Activated CD8-positive, alpha-beta memory T cell treated with anti-CD3 and anti-CD28 coated beads for 4 hours (primary cell): ENCODE measurements around the gene MAST3.

Source experiments
- DNase-seq, 2 donors: peaks; one replicate each; pipeline ENCODE4 v3.0.0-alpha.2; 2020; ENCODE audit warnings: low read depth in 2 of 2

Gene MAST3

GRCh38 chr19:18112989-18113478 lies 15.5 kb downstream of the MAST3 start:
- peak; percentile 58 to 65 for DNase-seq

- DNase-seq: no peak
These were observed 16.2 kb downstream of the MAST3 start for GRCh38 chr19:18113827-18114226.

- no peak for DNase-seq
These were observed 16.9 kb downstream of the MAST3 start for GRCh38 chr19:18114483-18114882.

- no peak for DNase-seq
These were observed 19.8 kb downstream of the MAST3 start for GRCh38 chr19:18117364-18117691.

- DNase-seq: peak; percentile 87 to 93
These were observed 20.3 kb downstream of the MAST3 start for GRCh38 chr19:18117692-18118378.

GRCh38 chr19:18118420-18119012 lies 20.9 kb downstream of the MAST3 start:
- no peak for DNase-seq

- no peak for DNase-seq
These were observed 21.6 kb downstream of the MAST3 start for GRCh38 chr19:18119013-18119716.

- DNase-seq: peak in 1 of 2 donors; percentile 53
These were observed 22.1 kb downstream of the MAST3 start for GRCh38 chr19:18119717-18120105.

- no peak for DNase-seq
These were observed 22.5 kb downstream of the MAST3 start for GRCh38 chr19:18120127-18120526.

GRCh38 chr19:18121166-18121565 lies 23.6 kb downstream of the MAST3 start:
- DNase-seq: no peak

- no peak for DNase-seq
These were observed 24.8 kb downstream of the MAST3 start for GRCh38 chr19:18122424-18122823.

- DNase-seq: no peak
These were observed 25.6 kb downstream of the MAST3 start for GRCh38 chr19:18122860-18123795.

GRCh38 chr19:18123819-18124218 lies 26.2 kb downstream of the MAST3 start:
- no peak for DNase-seq

GRCh38 chr19:18126097-18126496 lies 28.5 kb downstream of the MAST3 start:
- DNase-seq: no peak

- DNase-seq: no peak
These were observed 30.5 kb downstream of the MAST3 start for GRCh38 chr19:18128044-18128443.

- DNase-seq: no peak
These were observed 31.2 kb downstream of the MAST3 start for GRCh38 chr19:18128805-18129204.

- no peak for DNase-seq
These were observed 33.1 kb downstream of the MAST3 start for GRCh38 chr19:18130523-18131242.

- no peak for DNase-seq
These were observed 34.4 kb downstream of the MAST3 start for GRCh38 chr19:18131841-18132596.

GRCh38 chr19:18135712-18136584 lies 38.4 kb downstream of the MAST3 start:
- DNase-seq: no peak
